ENCODE measurements around the gene COL25A1. TPM values are rescaled to one million over a fixed set of nuclear protein-coding genes. Genes with fewer than 3 reads are reported as not detected.

The COL25A1 gene
- total RNA-seq, 1 experiment from 2014 or later: not detected

DNA sequence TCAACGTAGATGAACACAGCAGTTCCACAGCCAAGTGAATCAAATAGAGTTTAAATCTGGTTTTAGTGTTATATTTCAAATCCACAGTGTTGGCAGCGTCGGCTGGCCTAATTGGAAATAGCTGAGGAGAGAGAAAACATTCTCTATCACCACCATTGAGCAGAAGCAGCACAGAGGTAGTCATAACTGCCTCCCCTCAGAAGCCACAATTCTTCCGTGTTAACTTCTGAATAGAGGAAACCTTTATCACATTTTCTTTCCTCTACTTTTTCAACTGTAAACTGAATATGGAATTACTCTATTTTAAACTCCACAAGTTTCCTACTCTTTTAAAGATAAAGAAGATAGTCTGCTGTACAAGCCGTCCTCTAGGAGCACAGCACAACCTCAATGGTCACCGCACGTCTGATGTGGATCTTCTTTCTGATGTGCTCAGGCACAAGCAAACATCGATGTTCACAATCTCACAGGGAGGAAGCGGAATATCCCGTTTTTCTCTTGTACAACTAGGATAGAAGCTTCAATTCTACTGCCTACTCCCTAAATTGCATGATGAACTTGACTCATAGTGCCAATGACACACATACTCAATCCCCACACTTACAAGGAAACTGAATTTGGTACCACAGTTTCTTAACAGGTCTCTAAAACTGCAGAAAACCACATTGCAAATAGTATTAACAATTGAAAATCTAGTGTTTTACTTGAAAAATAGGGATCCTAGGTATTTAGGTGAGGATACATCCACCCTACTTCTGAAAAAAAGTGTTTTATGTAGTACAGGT, 321.8 kb downstream of the COL25A1 start:
- Mint-ChIP-seq H3K9me3 (ENCODE audit: low read depth, unreplicated experiment) (no peaks in the 10 kb centered on the region), H3K4me1 (ENCODE audit: low read depth, unreplicated experiment) (no peaks in the 10 kb centered on the region), H3K4me3 (ENCODE audit: low read depth, unreplicated experiment) (no peak overlapping the region), H3K27me3 (ENCODE audit: unreplicated experiment) (no peaks in the 10 kb centered on the region), H3K27ac (ENCODE audit: unreplicated experiment) (no peak overlapping the region), H3K36me3 (ENCODE audit: insufficient read depth, unreplicated experiment) (no peaks in the 10 kb centered on the region)
- no peak for DNase-seq
- CTCF ChIA-PET: no interaction called here
- no TSS peak for BruUV-seq (replicated peaks)
- intact Hi-C loops (cut with micrococcal nuclease; ENCODE audit: unreplicated experiment): no loop called here
- TF ChIP-seq, protein P1, sequence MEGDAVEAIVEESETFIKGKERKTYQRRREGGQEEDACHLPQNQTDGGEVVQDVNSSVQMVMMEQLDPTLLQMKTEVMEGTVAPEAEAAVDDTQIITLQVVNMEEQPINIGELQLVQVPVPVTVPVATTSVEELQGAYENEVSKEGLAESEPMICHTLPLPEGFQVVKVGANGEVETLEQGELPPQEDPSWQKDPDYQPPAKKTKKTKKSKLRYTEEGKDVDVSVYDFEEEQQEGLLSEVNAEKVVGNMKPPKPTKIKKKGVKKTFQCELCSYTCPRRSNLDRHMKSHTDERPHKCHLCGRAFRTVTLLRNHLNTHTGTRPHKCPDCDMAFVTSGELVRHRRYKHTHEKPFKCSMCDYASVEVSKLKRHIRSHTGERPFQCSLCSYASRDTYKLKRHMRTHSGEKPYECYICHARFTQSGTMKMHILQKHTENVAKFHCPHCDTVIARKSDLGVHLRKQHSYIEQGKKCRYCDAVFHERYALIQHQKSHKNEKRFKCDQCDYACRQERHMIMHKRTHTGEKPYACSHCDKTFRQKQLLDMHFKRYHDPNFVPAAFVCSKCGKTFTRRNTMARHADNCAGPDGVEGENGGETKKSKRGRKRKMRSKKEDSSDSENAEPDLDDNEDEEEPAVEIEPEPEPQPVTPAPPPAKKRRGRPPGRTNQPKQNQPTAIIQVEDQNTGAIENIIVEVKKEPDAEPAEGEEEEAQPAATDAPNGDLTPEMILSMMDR (IDR thresholded peaks at IDR 0.05; ENCODE audit: unreplicated experiment): no peak

DNA sequence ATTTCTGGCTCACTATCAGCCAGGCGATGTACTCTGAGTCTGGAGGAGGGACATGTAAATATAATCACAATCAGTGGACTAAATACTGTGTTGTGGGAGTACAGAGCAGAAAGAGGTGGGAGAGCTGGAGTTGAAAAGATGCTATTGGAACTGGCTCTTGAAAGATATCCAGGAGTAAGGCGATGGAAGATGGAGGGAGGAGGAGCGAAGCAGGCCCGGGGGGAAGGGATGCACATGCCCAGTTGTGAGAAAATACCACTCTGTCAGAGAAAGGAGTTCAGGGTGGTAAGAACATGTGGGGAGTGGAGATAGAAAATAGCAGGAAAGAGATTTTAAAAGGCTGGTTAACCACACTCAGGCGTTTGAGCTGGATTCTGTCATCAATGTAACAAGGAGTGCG, 322.7 kb downstream of the COL25A1 start:
- BruUV-seq (replicated peaks): no TSS peak
- intact Hi-C loops (cut with micrococcal nuclease; ENCODE audit: unreplicated experiment): no loop called here
- Mint-ChIP-seq H3K9me3 (ENCODE audit: low read depth, unreplicated experiment) (no peaks in the 10 kb centered on the region), H3K27ac (ENCODE audit: unreplicated experiment) (no peak overlapping the region), H3K4me1 (ENCODE audit: low read depth, unreplicated experiment) (no peaks in the 10 kb centered on the region), H3K4me3 (ENCODE audit: low read depth, unreplicated experiment) (no peak overlapping the region), H3K27me3 (ENCODE audit: unreplicated experiment) (no peaks in the 10 kb centered on the region), H3K36me3 (ENCODE audit: insufficient read depth, unreplicated experiment) (no peaks in the 10 kb centered on the region)
- TF ChIP-seq, protein P1 (IDR thresholded peaks at IDR 0.05; ENCODE audit: unreplicated experiment): no peak
- DNase-seq: no peak
- CTCF ChIA-PET: no interaction called here

DNA sequence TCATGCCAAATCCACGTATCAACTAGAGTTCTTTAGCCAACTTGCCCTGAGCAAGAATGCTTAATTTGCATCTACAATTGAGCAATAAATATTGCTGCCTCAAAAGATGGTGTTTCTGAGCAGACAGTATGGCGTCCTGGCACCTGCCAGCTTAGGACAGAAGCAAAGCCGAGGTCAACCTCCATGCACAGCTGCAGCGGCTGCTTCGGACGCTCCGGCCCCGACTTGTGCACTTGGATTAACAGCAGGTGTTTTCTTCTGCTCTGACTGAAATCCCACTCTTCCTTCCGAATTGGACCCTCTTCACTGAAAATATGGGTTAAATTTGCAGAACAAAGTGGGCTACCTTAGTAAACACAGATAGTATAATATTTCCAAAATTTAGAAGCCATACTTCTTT, 324.4 kb downstream of the COL25A1 start:
- Mint-ChIP-seq H3K27ac (ENCODE audit: unreplicated experiment) (no peak overlapping the region), H3K9me3 (ENCODE audit: low read depth, unreplicated experiment) (no peaks in the 10 kb centered on the region), H3K4me1 (ENCODE audit: low read depth, unreplicated experiment) (no peaks in the 10 kb centered on the region), H3K36me3 (ENCODE audit: insufficient read depth, unreplicated experiment) (no peaks in the 10 kb centered on the region), H3K27me3 (ENCODE audit: unreplicated experiment) (no peaks in the 10 kb centered on the region), H3K4me3 (ENCODE audit: low read depth, unreplicated experiment) (no peak overlapping the region)
- TF ChIP-seq, protein P1 (IDR thresholded peaks at IDR 0.05; ENCODE audit: unreplicated experiment): no peak
- intact Hi-C loops (cut with micrococcal nuclease; ENCODE audit: unreplicated experiment): no loop called here
- CTCF ChIA-PET: no interaction called here
- BruUV-seq (replicated peaks): no TSS peak
- no peak for DNase-seq

DNA sequence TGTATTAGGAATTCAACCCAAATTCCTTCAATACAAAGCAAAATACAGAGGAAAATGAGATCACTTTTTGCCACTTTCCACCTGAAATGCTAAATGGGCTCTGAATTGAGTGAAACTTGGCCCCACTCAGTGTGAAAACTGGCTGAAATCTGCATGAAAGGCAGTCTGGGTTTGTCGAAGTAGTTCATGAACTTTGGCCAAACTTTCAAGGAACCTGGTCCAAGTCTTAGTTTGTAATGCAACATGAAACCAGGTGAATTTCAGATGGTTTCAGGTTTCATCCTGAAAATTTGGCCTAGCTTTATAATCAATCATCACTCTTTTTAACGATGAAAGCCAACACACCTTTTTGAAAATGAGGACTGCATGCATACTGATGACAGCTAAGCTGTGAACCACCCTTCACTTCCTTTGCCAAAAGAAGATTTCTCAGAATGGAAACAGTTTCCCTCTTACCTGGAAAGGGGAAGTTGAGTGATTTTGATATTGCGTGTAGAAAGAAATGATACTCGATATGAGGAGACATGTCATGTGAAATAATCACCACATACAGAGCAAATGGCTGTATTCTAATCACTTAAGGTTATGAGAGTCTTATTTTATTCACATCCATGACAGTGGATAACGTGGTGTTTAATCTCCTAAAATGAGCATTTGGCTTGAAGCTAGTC, 329.7 kb downstream of the COL25A1 start:
- H3K4me1 Mint-ChIP-seq (ENCODE audit: low read depth, unreplicated experiment): no peaks in the 10 kb centered on the region
- H3K27me3 Mint-ChIP-seq (ENCODE audit: unreplicated experiment): no peaks in the 10 kb centered on the region
- no peak overlapping the region for H3K4me3 Mint-ChIP-seq (ENCODE audit: low read depth, unreplicated experiment)
- peaks cover 10% of the 10 kb centered on the region for H3K36me3 Mint-ChIP-seq (ENCODE audit: insufficient read depth, unreplicated experiment)
- no peak for DNase-seq
- BruUV-seq (replicated peaks): no TSS peak
- CTCF ChIA-PET: no interaction called here
- no peak overlapping the region for H3K27ac Mint-ChIP-seq (ENCODE audit: unreplicated experiment)
- TF ChIP-seq, protein P1 (IDR thresholded peaks at IDR 0.05; ENCODE audit: unreplicated experiment): no peak
- peaks cover 3% of the 10 kb centered on the region for H3K9me3 Mint-ChIP-seq (ENCODE audit: low read depth, unreplicated experiment)
- intact Hi-C loops (cut with micrococcal nuclease; ENCODE audit: unreplicated experiment): no loop called here
